Activated CD4-positive, alpha-beta T cell treated with anti-CD3 and anti-CD28 coated beads, Interleukin-2, Interleukin-6, amounts not matched to agents 100 ng/mL and 50 ng/mL, durations not matched to agents 16 hours and 8 hours (primary cell): Measurements from ENCODE around the gene DLEU7.

Experiments
- DNase-seq: peaks from one replicate; pipeline ENCODE4 v3.0.0-alpha.2; 2020

The DLEU7 gene

DNA sequence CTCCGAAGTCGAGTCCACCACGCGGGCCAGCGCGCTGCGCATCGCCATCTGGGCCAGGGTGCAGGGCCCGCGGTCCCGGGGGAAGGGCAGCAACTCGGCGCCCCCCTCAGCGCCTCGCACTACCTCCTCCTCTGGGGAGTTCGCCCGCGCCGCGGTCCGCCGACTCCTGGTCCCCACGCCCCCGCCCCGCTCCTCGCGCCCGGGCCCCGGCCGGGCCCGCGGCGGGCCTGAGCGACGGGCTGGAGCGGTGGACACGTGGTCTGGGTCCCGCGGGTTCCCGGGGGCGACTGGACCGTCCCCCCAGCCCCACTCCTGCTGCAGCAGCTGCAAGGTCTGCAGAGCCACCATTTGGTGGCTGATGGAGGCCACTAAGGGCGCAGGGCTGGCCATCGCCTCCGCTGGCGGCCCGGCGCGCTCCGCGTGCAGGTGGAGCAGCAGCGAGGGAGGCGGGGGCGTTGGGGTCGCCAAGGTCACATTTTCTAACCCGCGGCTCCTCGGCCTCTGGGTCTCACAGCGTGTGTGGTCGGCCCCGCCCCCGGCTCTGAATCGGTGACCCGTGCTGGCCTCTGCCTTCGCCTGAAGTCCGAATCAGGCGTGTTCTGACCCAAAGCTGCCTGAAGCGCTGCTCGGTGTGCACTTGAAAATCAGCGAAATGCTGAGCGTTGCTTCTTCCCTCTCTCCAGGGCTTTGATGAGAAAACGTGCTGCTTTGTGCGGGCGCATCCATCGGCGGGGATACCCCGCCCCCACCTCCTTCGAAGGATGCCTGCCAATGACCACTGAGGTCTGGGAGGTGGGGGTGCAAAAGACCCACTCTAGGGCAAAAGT lies at the start of gene DLEU7:
TSS of gene DLEU7 (minus strand) at position 436 of the 827 bp plus-strand sequence. CDS start at position 390, 46 bp downstream.
- no peak for DNase-seq

DNA sequence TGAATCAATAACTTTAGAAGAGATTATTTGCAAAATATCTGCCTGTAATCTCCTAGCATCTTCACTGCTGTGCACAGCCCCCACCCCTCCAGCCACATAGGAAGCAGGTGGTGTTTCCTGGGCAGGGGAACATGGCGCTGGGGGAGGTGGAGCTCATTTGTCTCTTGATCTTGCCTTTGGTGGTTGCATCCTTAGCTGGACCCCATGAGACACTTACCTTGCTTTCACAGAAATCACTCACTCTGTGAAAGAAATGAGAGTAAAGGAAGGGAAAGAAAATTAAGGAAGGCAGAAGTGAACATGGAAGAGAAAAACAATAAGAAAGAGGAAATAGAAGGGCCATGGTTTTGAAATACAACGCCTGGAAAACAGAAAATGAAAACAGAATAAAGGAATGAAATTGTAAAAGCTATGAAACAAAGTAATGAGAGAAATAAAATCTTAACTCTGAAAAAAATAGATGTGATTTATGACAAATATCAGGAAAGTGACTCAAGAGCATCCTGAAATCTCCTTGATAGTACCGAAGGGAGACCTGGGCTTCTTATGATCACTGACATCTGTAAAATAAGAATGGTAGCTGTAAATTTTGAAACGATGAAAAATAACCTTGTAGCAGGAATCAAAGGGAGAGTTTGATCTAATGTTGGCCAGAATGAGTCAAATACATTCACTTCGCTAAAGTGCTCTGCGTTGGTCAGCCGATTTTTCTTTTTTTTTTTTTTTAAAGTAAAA lies 48.9 kb upstream of the DLEU7 start:
- DNase-seq: peak; percentile 75

DNA sequence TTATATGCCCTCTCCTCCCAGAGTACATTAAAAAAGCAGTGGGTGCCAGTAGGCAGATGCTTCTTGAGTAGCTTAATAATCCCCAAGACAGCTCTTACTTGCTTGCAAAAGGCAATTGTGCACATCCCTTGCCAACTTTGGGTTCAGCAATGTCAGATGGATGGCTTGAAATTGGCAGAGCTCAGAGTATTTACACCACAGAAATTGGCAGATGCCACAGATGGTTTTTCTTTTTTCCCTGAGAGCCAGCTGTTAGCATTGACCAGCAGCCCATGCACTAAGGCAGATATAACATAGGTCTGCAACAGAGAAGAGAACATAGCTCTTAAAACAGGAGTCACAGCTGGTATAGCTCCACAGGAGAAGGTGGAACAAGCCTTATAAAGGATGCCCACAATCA lies 47.7 kb upstream of the DLEU7 start:
- DNase-seq: no peak

DNA sequence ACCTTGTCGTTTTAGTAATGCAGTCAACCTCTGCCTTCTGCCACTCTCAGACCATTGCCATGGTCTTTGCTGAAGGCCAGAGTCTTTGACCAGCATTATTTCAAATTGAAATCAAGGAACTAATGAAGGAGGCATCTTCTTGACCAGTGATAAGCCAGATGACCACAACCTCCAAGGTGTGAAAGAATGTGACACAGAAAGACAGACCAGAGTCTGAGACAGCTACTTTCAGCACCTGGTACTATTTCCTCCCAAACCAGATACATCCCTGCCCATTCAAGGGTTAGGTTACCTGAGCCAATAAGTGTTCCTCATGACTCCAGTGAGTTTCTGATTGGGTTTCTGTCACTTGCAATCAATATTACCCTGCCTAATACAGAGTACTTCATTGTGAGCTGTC lies 45.8 kb upstream of the DLEU7 start:
- DNase-seq: no peak

DNA sequence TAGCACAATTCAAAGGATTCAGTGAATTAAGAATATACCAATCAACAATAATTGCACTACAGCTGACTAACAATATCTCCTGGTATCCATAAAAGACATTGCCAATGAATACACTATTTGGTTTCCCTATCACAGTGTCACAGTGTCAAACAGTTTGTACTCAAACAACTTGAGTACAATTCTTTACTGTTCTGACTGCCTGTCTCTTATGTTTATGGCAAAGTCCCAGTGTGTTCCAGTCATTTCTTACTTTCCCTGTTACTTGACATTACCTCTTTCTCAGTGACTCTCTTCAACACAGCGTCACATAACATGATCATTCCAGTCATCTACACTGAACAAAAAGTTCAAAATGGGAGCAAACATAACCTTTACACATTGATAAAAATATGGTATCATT lies 44.9 kb upstream of the DLEU7 start:
- no peak for DNase-seq

DNA sequence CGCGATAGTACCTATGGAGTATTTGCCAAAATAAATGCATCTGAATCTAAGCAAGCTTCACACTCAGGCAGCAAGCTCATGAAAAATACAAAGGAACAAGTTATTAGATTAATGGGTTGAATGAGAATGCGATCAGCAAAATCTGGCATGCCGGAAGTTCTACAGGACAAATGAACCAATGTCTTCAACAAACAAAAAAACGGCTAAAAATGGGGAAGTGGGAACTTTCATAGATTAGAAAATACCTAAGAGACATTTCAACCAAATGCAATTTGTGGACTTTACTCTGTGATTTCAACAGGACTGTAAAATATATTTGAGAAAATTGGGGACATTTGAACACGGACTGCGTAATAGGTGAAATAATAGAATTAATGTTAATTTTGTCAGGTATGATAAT lies 43.7 kb upstream of the DLEU7 start:
- no peak for DNase-seq

DNA sequence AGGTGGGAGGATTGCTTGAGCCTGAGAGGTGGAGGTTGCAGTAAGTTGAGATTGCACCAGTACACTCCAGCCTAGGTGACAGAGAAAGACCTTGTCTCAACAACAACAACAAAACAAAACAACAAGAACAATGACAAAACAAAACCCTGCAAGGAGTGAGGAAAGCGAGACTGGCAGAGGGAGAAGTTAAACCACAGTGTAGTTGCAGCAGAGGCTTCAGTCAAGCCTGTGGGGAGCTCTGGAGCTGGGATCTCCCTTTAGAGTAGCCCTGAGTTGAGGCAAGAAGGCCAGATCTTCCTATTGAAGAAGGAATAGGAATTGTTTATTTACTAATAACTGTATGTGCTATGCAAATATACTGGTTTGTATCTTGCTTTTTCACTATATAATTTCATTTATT lies 40.8 kb upstream of the DLEU7 start:
- no peak for DNase-seq

DNA sequence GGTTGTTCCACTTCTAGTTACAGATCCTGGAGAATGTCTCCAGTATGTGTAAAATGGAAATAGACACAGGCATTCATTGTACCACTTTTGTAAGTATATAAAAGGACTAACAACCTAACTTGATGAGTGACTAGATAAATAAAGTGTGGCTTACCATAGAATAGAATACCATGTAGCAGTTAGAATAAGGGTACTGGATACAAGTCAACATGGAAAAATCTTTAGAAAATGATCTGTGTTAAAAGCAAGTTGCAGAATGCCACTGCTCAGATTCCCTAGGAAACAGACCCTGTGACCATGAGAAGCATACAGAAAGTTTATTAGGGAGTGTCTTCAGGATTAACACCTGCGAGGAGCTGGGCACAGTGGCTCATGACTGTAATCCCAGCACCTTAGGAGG lies 40.2 kb upstream of the DLEU7 start:
- no peak for DNase-seq

DNA sequence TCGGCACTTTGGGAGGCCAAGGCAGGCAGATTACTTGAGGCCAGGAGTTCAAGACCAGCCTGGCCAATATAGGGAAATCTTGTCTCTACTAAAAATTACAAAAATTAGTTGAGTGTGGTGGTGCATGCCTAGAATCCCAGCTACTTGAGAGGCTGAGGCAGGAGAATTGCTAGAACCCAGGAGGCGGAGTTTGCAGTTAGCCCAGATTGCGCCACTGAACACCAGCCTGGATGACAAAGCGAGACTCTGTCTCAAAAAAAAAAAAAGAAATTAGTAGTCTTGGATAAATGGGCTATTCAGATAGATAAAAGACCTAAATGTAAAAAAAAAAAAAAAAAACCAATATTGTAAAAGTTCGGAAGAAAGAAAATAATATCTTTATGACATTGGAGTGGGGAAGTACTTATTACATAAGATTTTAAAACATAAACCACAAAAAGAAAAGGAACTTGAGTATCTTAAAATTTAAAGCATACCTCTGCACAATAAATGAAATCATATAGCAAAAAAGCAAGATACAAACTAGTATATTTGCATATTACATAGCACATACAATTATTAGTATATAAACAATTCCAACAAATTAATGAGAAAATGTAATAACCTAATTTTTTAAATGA lies 39.4 kb upstream of the DLEU7 start:
- DNase-seq: no peak

DNA sequence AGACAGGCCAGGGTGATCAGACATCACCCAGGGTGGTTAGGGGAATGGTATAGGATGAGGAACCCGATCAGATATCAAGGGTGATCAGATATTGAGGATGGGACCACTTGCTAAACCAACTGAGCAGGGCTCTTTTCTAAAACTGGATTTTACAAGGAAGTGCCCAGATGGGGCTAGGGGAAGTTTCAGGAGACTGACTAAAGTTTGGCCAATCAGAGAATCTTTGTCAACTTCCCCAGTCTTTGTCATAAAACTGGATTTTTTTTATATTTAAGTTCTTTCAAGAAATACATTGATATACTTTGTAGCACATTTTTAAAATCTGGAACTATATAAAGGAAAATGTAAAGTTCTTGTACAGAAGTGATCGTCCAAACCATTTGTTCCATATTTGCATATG lies 30.5 kb upstream of the DLEU7 start:
- no peak for DNase-seq

GRCh38 chr13:50873467-50873866 lies 30.0 kb upstream of the DLEU7 start:
- DNase-seq: no peak

DNA sequence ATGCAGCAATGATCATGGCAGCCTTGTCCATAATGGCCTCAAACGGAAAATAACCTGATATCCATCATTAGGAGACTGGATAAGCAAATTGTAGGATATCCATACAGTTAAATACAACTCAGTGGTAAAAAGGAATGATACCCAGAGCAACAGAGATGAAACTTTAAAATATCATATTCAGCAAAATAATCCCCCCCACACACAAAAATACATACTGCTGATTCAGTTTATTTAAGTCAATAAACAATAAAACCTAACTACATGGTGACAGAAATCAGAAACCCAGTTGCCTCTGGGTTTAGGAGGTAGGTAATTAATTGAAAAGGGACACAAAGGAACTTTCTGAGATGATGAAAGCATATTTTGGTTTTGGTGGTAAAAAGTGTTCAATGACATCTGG lies 27.9 kb upstream of the DLEU7 start:
- DNase-seq: no peak

DNA sequence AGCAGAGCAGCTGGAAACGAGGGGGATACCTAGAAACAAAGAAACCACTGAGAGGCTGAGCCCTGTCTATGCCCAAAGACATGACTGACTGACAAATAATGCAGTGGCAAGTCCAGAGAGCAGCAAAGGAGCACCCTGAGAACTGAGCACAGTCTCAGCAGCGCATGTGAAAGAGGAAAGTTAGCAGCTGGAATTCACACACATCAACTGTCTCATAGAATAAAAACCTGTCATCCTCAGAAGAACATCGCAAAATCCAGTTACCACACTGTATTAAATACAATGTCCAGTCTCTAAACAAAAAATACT lies 24.1 kb upstream of the DLEU7 start:
- DNase-seq: no peak

DNA sequence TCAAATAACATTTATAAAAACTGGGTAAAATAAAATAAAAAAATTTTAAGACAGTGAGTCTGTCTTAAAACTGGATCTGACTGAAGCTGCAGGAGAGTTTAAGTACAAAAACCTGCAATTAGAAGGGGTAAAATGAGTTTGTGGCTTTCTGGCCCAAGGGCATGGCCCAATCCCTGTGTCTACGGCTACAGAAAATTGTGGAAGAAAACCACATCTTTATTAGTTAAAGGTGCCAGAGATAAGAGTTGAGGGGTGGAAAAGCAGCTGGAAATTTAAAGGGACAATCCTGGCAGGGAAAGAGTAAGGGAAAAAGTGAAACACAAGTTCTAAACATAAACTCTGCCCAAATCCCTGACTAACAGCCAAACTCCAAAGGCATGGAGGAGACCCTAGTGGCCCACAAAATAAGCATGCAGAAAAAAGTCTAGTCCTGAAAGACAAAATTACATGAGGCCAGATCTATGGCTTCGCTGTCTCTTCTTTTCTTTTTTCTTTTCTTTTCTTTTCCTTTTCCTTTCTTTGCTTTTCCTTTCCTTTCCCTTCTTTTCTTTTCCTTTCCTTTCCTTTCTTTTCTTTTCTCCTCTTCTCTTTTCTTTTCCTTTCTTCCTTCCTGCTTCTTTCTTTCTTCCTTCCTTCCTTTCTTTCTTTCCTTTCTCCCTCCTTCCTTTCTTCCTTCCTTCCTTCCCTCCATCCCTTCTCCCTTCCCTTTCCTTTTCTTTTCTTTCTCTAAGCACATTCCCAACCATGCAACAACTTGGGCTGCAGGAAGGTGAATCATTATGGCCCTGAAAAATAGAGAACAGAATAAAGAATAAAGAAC lies 23.5 kb upstream of the DLEU7 start:
- no peak for DNase-seq

- DNase-seq: no peak
Observed at GRCh38 chr13:50864492-50864891, 21.0 kb upstream of the DLEU7 start.

GRCh38 chr13:50855681-50856080 lies 12.2 kb upstream of the DLEU7 start:
- no peak for DNase-seq

GRCh38 chr13:50850445-50850844 lies 7.0 kb upstream of the DLEU7 start:
- DNase-seq: no peak

DNA sequence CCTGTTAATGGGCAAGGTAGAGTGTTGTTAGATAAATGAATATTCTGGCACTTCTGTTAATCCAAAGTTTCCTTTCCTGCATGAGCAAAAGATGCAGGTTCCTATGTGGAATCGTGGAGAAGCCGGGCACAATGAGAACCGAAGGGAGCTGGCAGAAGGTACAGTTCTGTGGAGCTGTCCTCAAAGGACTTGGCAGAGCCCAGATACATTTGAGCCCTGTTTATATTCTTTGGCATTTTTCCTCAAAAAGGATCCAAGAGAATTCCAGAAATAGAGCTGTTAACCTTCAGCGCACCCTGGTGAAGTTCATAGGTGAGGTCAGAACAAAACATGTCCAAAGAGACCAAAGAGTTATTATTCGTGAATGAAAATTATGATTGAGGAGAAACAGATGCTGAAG lies 4.0 kb upstream of the DLEU7 start:
- no peak for DNase-seq

- no peak for DNase-seq
Observed at GRCh38 chr13:50846861-50847475, 3.5 kb upstream of the DLEU7 start.

DNA sequence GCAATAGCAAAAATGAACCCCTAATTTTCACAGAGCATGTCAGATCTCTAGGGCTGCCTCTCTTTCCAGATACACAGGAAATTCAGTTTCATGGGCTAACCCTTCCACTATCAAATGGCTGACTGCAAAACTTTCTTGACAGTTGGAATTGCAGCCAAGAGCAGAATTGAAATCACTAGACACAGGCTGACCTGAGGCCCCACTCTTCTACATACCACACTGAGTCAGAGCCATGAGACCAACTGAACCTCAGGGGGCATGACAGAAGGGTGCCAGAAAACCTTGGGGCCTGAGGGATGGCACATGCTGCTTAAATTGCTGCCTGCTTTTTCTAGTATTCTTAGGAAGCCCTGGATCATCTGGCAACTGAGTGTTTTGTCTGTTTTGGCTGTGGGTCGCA lies 1.7 kb upstream of the DLEU7 start:
- no peak for DNase-seq

DNA sequence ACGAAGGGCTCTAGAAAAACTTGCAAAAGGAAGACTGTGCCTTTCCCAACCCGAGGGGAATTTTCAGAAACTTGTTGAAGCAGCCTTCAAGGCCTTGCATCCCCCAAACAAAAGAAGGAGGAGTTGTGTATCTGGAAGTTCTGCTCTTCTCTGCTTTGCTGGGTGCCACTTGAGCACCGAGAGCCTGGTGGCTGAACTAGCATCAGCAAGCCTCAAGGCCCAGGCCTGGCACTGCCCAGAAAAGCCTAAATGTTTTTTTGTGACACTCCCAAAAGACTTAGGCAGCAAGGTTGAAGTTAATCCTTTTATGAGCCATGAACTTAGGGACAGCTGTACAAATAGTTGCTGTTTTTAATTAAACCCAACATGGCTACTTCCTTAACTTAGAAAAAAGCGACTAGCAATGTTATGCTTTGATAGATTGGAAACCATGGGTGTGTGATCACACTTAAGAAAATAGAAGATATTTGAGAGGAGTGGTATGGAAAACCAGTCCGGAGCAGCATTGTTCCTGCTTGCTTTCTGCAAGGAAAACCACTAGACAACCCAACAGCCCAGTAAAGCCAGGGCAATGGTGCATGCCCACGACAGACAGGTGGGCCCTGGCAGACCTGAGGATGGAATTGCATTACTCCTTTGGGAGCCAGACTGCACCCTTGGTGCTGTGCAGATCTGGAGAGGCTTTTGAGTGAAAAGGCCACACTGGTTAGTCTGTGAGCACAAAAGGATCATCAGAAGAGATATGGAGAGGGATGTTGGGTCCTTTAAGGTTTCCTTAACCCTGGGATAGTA lies 788 bp upstream of the DLEU7 start:
- no peak for DNase-seq

DNA sequence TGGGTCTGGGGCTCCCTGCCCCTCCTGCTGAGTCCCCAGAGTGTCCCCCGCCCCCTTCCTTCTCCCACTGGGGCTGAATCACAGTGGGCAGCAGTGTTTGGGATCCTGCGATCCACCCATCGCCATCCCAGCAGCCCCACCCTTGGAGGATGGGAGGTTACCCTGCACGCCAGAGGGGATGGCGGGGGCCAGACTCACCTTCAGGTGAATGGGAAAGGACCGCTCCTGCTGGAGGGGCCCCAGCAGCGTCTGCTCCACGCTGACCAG lies 569 bp downstream of the DLEU7 start:
- no peak for DNase-seq
